Ammon's horn (tissue), 1 donor: Measurements from ENCODE around the gene BTNL2.
"Not testable (repeated sequence)": the region's sequence is repeated elsewhere in the genome, so short reads cannot be mapped to it uniquely, and the experiment has no call there.

Source experiments
- DNase-seq: peaks from one replicate; pipeline ENCODE4 v3.0.0-alpha.2; 2016; ENCODE audit warnings: low spot score

Gene BTNL2

GRCh38 chr6:32406857-32407256 is at the start of gene BTNL2:
TSS of gene BTNL2 (minus strand) at chr6:32407181. CDS start at chr6:32407123, 58 bp downstream.
- DNase-seq = no peak

GRCh38 chr6:32449088-32449736 is 42.2 kb upstream of the BTNL2 start:
- no peak for DNase-seq

GRCh38 chr6:32447932-32448331 is 41.0 kb upstream of the BTNL2 start:
- no peak for DNase-seq

GRCh38 chr6:32445321-32445854 is 38.4 kb upstream of the BTNL2 start:
- no peak for DNase-seq

- no peak for DNase-seq
Observed at GRCh38 chr6:32444433-32444832, 37.5 kb upstream of the BTNL2 start.

- DNase-seq = no peak
Observed at GRCh38 chr6:32442977-32443552, 36.1 kb upstream of the BTNL2 start.

- no peak for DNase-seq
Observed at GRCh38 chr6:32442243-32442667, 35.3 kb upstream of the BTNL2 start.

- DNase-seq = peak; percentile 76
Observed at GRCh38 chr6:32439602-32440214, 32.7 kb upstream of the BTNL2 start, which contains the start of gene HLA-DRA. TSS of gene HLA-DRA (plus strand) at chr6:32439887. CDS start at chr6:32439951, 64 bp downstream.

- no peak for DNase-seq
Observed at GRCh38 chr6:32439139-32439538, 32.2 kb upstream of the BTNL2 start.

- peak; percentile 45 for DNase-seq
Observed at GRCh38 chr6:32436995-32437836, 30.2 kb upstream of the BTNL2 start.

GRCh38 chr6:32436186-32436585 is 29.2 kb upstream of the BTNL2 start:
- no peak for DNase-seq

- not testable (repeated sequence) for DNase-seq
Observed at GRCh38 chr6:32433950-32434349, 27.0 kb upstream of the BTNL2 start.

- DNase-seq = peak; percentile 32
Observed at GRCh38 chr6:32432050-32432450, 25.1 kb upstream of the BTNL2 start.

- no peak for DNase-seq
Observed at GRCh38 chr6:32431142-32431541, 24.2 kb upstream of the BTNL2 start.

- DNase-seq = no peak
Observed at GRCh38 chr6:32430179-32430578, 23.2 kb upstream of the BTNL2 start.

- DNase-seq = no peak
Observed at GRCh38 chr6:32427934-32428474, 21.0 kb upstream of the BTNL2 start.

GRCh38 chr6:32427218-32427617 is 20.2 kb upstream of the BTNL2 start:
- no peak for DNase-seq

GRCh38 chr6:32426338-32426737 is 19.4 kb upstream of the BTNL2 start:
- no peak for DNase-seq

GRCh38 chr6:32424589-32425300 is 17.8 kb upstream of the BTNL2 start:
- no peak for DNase-seq

- DNase-seq = no peak
Observed at GRCh38 chr6:32416036-32416435, 9.1 kb upstream of the BTNL2 start.

- peak; percentile 72 for DNase-seq
Observed at GRCh38 chr6:32415521-32416019, 8.6 kb upstream of the BTNL2 start.
